Pancreas (tissue), 10 donors: ENCODE results near the gene NKD1. TPM values are rescaled to one million over a fixed set of nuclear protein-coding genes. Genes with fewer than 3 reads are reported as not detected.

Experiments
- ATAC-seq, 4 donors: fragments of 200-7000 bp; cut with Tn5 transposase; one replicate each; pipeline versions ENCODE4 v1.8.0 to v1.9.1; 2020; ENCODE audit warnings: mild to moderate bottlenecking in 4 of 4, moderate library complexity in 4 of 4
- DNase-seq, 6 donors: peaks; one replicate each; pipeline ENCODE4 v3.0.0-alpha.2; 2020
- FAIRE-seq: peaks from 2 replicates; lab custom pipeline; 2012; peaks lifted over from hg19 to GRCh38; lab: Jason Lieb, UNC
- H3K27ac ChIP-seq, 4 donors: fragments of 200-600 bp; sonication (generic); 1 replicate in 3 of 4; 2 replicates in 1 of 4; pipeline versions ENCODE4 v1.5.0 to v1.8.0; 2020
- H3K27me3 ChIP-seq, 4 donors: fragments of 200-600 bp; one replicate each; pipeline ENCODE4 v1.8.0; 2021
- H3K36me3 ChIP-seq, 3 donors: fragments of 200-600 bp; sonication (generic) in 1 of 3; one replicate each; pipeline versions ENCODE4 v1.5.0 to v1.8.0; 2020 to 2021
- H3K4me1 ChIP-seq, 3 donors: fragments of 200-600 bp; one replicate each; pipeline ENCODE4 v1.8.0; 2021
- H3K4me3 ChIP-seq, 4 donors: fragments of 200-600 bp; sonication (generic) in 2 of 4; one replicate each; pipeline versions ENCODE4 v1.5.0 to v1.8.0; 2020 to 2021
- H3K9me3 ChIP-seq, 4 donors: fragments of 200-600 bp; one replicate each; pipeline ENCODE4 v1.8.0; 2021
- WGBS, 2 donors: extraction: QIAGEN DNeasy Blood & Tissue Kit; methylation state at CpG; one replicate each; pipeline ENCODE4 v1.1.7; 2013; 5-methylcytosine and 5-hydroxymethylcytosine counted together
- intact Hi-C, 3 donors: fragments of 100-400 bp; cut with DNase I; formaldehyde crosslinking; loops; one replicate each; pipeline versions ENCODE4 v1.11.1 to v1.14.2; 2022
- polyA plus RNA-seq, 2 donors: library from polyadenylated mRNA; stranded (reverse); fragments of 200-250 nt; gene quantifications; one replicate each; pipeline ENCODE4 v1.2.3, GENCODE V29; 2013
- total RNA-seq, 6 donors: library from RNA; stranded (reverse); fragmentation: NEBNext Ultra II Directional in 4 of 6; extraction: Animal tissue kit (Norgen Biotek cat#: 25700) in 4 of 6; gene quantifications; one replicate each; pipeline versions ENCODE4 v1.2.1 to v1.2.4, GENCODE V29; 2021 to 2023
- TF ChIP-seq, protein P1 (sequence below), 4 donors: fragments of 200-600 bp; sonication (generic) in 3 of 4; IDR thresholded peaks; one replicate each; pipeline versions ENCODE4 v1.5.0 to v1.8.0; 2021; ENCODE audit warnings: antibody characterized with exemption in 4 of 4
- donor health status: healthy with polysubstance abuse.
- donor health status: DM: no; HTN: no; CAD: no; lungs with moderate emphysema.
- donor health status: DM: no; HTN: no; CAD: no.
- donor health status: control.
- donor health status: control.
- donor health status: Bipolar disorder and iron deficiency.
- donor health status: DM: yes; HTN: yes; CAD: no.
- donor health status: DM: no; HTN: no; CAD: no.
- donor health status: DM: no; HTN: no; CAD: no.
- donor health status: DM: yes; HTN: yes; CAD: no.

Gene NKD1
- total and polyA plus RNA-seq, 8 donors = 0.45 to 5.8 (median 4.4) TPM

DNA sequence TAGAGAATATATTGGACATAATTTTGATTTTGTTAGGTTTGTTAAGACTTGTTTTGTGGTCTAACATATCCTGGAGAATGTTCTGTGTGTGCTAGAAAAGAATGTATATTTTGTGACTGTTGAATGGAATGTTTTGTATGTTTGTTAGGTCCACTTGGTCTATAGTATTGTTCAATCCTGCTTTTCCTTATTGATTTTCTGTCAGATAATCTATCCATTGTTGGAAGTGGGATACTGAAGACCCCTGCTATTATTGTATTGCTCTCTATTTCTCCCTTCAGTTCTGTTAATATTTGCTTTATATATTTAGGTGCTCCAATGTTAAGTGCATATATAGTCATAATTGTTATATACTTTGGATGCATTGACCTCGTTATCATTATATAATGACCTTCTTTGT lies 33.0 kb upstream of the NKD1 start:
- H3K27me3 ChIP-seq = no peaks in the 10 kb centered on the region
- intact Hi-C loops = no loop called here
- no peak overlapping the region for H3K4me3 ChIP-seq
- 82 to 94% methylated on average over 1 of the region's 1 CpG for WGBS, 2 donors
- TF ChIP-seq, protein P1, sequence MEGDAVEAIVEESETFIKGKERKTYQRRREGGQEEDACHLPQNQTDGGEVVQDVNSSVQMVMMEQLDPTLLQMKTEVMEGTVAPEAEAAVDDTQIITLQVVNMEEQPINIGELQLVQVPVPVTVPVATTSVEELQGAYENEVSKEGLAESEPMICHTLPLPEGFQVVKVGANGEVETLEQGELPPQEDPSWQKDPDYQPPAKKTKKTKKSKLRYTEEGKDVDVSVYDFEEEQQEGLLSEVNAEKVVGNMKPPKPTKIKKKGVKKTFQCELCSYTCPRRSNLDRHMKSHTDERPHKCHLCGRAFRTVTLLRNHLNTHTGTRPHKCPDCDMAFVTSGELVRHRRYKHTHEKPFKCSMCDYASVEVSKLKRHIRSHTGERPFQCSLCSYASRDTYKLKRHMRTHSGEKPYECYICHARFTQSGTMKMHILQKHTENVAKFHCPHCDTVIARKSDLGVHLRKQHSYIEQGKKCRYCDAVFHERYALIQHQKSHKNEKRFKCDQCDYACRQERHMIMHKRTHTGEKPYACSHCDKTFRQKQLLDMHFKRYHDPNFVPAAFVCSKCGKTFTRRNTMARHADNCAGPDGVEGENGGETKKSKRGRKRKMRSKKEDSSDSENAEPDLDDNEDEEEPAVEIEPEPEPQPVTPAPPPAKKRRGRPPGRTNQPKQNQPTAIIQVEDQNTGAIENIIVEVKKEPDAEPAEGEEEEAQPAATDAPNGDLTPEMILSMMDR (IDR thresholded peaks at IDR 0.05) = no peak
- no peak overlapping the region for H3K27ac ChIP-seq
- DNase-seq (no peak), ATAC-seq (no peak), FAIRE-seq (no peak)
- no peaks in the 10 kb centered on the region for H3K36me3 ChIP-seq
- peaks cover 0 to 5% (median 0%) of the 10 kb centered on the region in 4 donors for H3K9me3 ChIP-seq
- no peaks in the 10 kb centered on the region for H3K4me1 ChIP-seq

DNA sequence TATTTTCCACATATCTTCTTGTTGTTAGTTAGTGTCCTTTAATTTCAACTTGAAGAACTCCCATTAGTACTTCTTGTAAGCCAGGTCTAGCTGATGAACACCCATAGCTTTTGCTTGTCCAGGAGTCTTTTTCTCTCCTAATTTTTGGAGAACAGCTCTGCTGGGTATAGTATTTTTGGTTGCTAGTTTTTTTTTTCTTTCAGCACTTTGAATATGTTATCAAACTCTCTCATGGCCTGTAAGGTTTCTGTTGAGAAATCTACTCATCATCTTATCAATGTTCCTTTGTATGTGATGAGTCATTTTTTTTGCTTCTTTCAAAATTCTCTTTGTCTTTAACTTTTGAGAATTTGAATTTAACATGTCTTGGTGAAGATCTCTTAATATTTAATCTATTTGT lies 31.8 kb upstream of the NKD1 start:
- FAIRE-seq = no peak
- Histone ChIP-seq H3K27ac (no peak overlapping the region), H3K36me3 (no peaks in the 10 kb centered on the region), H3K4me3 (no peak overlapping the region), H3K4me1 (no peaks in the 10 kb centered on the region), H3K9me3 (peaks cover 0 to 5% (median 0%) of the 10 kb centered on the region in 4 donors), H3K27me3 (no peaks in the 10 kb centered on the region)
- TF ChIP-seq, protein P1 (IDR thresholded peaks at IDR 0.05) = no peak
- no peak for ATAC-seq
- no peak for DNase-seq
- intact Hi-C loops = no loop called here

DNA sequence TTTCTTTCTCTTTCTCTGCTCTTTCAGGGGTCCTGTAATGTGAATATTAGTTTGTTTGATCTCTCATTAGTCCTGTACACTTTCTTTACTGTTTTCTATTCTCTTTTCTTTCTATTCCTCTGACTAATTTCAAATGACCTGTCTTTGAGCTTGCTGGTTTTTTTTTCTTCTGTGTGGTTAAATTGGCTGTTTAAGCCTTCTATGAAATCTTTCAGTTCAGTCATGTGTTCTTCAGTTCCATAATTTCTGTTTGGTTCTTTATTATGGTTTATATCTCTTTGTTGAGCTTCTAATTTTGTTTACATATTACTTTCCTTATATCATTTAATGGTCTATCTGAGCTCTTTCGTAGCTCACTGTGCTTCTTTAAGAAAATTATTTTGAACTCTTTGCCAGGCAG lies 31.3 kb upstream of the NKD1 start:
- 97 to 99% methylated on average over 1 of the region's 1 CpG for WGBS, 2 donors

DNA sequence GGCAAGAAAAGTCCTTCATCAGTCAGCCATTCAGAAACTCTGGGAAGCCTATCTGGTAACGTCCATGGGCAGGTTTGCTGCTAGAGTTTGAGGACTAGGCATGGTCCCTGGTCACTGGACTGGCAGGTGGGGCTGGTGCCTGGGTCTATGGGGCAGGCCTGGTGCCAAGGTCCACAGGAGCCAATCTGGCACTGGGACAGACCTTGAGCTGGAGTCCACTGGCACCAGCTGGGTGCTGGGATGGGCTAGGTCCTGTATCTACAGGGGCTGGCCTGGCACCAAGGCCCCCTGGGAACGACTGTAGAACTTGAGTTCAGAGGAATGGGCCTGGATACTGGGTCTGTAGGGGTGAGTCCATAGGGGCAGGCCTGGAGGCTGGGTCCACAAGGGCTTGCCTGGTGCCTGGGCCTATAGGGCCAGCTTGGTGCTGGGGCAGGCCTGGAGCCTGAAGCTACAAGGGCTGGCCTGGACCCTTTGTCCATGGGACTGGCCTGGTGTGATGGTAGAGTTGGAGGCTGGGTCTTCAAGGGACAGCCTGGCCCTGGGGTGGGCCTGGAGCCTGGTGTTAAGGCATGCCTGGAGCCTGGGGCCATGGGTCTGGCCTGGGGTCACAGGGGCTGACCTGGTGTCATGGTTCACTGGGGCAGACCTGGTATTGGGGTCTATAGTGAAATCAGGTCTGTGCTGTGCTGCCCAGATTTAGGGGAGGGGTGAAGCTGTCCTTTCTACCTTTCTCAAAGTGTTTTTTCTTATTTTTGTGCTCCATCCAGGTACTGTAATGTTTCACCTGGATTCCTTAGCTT lies 30.5 kb upstream of the NKD1 start:
- H3K36me3 ChIP-seq = no peaks in the 10 kb centered on the region
- H3K27me3 ChIP-seq = no peaks in the 10 kb centered on the region
- DNase-seq (no peak), FAIRE-seq (no peak), ATAC-seq (no peak)
- H3K9me3 ChIP-seq = peaks cover 0 to 5% (median 0%) of the 10 kb centered on the region in 4 donors
- no peak overlapping the region for H3K4me3 ChIP-seq
- WGBS, 2 donors = 45% methylated on average over 2 of the region's 2 CpGs
- no peak overlapping the region for H3K27ac ChIP-seq
- no peaks in the 10 kb centered on the region for H3K4me1 ChIP-seq
- intact Hi-C loops = no loop called here
- TF ChIP-seq, protein P1 (IDR thresholded peaks at IDR 0.05) = no peak

More for the DNA sequence above, 31.3 kb upstream of the NKD1 start:
- Histone ChIP-seq H3K9me3 (peaks cover 0 to 5% (median 0%) of the 10 kb centered on the region in 4 donors), H3K36me3 (no peaks in the 10 kb centered on the region), H3K4me3 (no peak overlapping the region), H3K27ac (no peak overlapping the region), H3K27me3 (no peaks in the 10 kb centered on the region), H3K4me1 (no peaks in the 10 kb centered on the region)
- DNase-seq = no peak
- ATAC-seq = no peak
- no peak for FAIRE-seq
- TF ChIP-seq, protein P1 (IDR thresholded peaks at IDR 0.05) = no peak
- intact Hi-C loops = no loop called here

DNA sequence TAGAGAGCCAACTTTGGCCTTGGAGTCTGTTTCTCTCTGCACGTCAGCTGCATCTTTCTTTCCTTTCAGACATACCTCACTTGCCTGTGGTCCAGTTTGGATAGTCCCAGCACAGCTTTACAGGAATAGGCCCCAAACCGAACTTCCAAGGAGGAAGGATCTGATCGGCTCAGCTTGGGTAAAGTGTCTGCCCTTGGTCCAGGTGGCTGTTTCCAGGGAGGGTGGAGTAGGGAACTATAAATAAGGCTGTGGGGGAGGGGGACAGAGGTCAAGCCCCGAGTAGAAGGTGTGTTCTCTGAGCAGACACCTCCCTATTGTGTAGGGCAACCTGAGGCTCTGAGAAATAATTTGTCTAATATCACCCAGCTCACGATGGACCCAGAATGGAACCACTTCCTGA lies 29.2 kb upstream of the NKD1 start:
- Histone ChIP-seq H3K4me1 (no peaks in the 10 kb centered on the region), H3K9me3 (peaks cover 0 to 5% (median 0%) of the 10 kb centered on the region in 4 donors), H3K27me3 (no peaks in the 10 kb centered on the region), H3K4me3 (no peak overlapping the region), H3K27ac (no peak overlapping the region), H3K36me3 (no peaks in the 10 kb centered on the region)
- intact Hi-C loops = no loop called here
- DNase-seq = no peak
- no peak for FAIRE-seq
- no peak for ATAC-seq
- TF ChIP-seq, protein P1 (IDR thresholded peaks at IDR 0.05) = no peak
- 68% methylated on average over 5 of the region's 5 CpGs for WGBS, 2 donors
